D721Med (cell line): Measurements from ENCODE around the gene GAS7.

Experiments
- DNase-seq: peaks from one replicate; pipeline ENCODE4 v3.0.0; 2011; ENCODE audit warnings: low spot score; ENCODE audit not compliant: insufficient read length
- FAIRE-seq: peaks from 2 replicates; lab custom pipeline; 2011; peaks lifted over from hg19 to GRCh38; lab: Jason Lieb, UNC
- TF ChIP-seq, protein P1 (sequence below): IDR thresholded peaks from 2 replicates; pipeline ENCODE4 v1.5.1; 2012; ENCODE audit warnings: mild to moderate bottlenecking, control low read depth; ENCODE audit not compliant: insufficient read depth; ENCODE audit errors: missing control alignments

The GAS7 gene

DNA sequence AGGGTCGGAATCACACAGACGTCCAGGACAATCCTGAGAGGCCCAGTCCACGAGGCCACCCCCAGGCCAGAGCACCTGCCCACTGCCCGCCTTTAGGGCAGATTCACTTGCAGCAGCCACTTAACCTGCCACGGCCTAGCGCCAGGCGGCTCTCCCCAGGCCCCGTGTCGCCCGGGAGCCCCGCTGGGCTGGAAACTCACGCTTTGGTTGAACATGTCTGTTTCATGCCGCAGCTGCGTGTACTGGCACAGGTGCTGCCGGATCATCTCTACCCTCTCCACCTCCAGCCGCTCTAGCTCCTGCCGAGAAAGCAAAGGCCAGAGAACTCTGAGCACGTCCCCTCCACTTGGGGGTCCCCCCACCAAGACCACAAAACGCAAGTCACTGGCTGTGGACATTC is 280.6 kb downstream of the GAS7 start:
- TF ChIP-seq, protein P1, sequence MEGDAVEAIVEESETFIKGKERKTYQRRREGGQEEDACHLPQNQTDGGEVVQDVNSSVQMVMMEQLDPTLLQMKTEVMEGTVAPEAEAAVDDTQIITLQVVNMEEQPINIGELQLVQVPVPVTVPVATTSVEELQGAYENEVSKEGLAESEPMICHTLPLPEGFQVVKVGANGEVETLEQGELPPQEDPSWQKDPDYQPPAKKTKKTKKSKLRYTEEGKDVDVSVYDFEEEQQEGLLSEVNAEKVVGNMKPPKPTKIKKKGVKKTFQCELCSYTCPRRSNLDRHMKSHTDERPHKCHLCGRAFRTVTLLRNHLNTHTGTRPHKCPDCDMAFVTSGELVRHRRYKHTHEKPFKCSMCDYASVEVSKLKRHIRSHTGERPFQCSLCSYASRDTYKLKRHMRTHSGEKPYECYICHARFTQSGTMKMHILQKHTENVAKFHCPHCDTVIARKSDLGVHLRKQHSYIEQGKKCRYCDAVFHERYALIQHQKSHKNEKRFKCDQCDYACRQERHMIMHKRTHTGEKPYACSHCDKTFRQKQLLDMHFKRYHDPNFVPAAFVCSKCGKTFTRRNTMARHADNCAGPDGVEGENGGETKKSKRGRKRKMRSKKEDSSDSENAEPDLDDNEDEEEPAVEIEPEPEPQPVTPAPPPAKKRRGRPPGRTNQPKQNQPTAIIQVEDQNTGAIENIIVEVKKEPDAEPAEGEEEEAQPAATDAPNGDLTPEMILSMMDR: no peak
- no peak for DNase-seq
- no peak for FAIRE-seq

DNA sequence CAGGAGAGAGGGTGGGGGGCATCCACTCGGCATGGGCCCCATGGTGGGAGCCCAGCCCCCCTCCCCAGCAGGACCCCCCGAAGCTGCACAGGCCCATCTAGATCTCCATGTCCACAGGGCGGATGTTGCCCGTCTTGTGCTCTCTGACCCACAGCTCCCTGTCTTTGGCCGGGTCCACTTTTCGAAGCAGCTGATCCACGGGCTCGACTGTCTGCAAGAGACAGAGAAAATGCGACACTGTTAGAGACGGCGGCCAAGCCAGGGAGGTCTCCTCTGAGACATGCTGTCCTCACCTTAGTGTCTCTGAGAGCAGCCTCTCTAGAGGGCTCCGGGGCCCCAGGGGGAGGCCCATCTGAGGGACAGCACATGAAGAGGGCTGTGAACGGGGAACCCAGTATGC is 281.3 kb downstream of the GAS7 start:
- TF ChIP-seq, protein P1: no peak

DNA sequence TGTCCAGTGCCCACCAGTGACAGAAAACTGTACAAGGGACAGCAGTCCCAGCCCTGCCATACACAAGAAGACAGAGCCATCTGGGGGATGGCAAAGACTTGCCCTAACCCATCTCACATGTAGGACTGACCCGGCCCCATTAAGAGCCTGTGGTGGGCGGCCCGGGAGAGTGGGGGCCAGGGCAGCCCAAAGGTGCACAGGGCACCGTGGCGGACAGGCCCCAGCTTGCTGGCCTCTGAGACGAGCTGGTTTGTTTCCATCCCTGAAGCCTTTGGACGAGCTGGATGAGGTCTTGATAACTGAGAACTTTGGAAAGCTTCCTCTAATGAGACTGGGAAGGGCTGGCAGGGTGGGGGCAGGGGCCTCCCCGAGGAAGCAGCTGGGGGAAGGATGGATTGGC is 282.3 kb downstream of the GAS7 start:
- FAIRE-seq (no peak), DNase-seq (no peak)
- TF ChIP-seq, protein P1: no peak

More for the DNA sequence above, 281.3 kb downstream of the GAS7 start:
- FAIRE-seq: no peak
- no peak for DNase-seq

DNA sequence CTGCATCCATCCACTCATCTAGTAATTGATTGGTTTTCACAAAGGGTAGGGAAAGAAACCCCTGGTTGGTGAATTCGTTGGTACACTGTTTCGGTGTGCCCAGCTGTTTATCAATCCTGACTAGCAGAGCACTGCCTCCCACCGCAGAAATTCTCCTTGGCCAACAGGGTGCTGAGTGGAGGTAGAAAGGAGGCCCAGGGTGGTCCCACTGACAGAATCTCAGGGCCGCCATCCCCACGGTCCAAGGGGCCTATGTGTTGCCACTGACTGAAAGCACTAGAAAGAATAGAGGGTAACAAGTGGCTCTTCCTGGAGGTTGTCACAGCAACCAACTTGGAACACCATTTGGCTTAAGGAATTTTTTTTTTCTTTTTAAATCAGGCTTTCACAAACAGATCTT is 284.9 kb downstream of the GAS7 start:
- FAIRE-seq (no peak), DNase-seq (no peak)
- TF ChIP-seq, protein P1: no peak

DNA sequence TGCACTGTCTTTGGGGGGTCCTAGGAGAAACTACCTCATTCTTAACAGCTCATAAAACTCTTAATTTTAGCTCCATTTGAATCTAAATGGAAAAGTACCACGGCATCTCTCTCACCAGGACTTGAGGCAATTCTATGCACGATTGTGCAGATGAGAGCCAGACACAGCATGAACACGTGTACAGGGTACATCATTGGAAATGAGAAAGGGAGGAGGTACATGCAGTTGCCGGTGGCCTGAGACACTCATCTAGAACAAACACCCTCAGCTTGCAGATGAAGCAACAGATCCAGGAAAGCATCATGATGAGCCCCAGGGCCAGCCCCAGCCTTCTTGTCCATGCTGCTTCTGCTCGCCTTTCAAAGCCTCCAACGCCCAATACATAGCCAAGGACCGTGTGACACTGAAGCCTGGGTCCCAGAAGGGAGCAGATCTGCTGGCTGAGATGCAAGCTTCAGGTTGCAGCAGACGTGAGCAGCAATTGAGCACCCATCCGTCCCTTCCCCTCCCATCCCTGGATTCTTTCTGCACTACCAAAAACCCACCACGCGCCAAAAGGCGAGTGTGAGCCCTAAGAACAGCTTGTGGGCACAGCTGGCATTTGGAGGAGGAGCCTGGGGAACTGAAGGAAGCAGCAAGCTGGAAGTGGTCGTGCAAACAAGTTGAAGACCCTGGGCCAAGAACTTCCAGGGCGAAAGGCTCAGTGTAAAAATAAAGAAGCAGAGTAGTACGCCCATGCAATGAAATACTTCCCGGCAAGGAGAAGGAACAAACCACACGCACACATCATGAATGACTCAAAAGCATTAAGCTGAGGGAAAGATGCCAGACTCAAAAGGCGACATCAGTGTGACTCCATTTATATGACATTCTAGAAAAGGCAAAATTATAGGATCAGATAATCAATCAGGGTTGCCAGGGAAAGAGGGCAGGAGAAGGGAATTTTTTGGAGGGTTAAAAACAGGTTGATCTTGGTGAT is 286.0 kb downstream of the GAS7 start:
- TF ChIP-seq, protein P1: no peak
- DNase-seq (no peak), FAIRE-seq (no peak)

DNA sequence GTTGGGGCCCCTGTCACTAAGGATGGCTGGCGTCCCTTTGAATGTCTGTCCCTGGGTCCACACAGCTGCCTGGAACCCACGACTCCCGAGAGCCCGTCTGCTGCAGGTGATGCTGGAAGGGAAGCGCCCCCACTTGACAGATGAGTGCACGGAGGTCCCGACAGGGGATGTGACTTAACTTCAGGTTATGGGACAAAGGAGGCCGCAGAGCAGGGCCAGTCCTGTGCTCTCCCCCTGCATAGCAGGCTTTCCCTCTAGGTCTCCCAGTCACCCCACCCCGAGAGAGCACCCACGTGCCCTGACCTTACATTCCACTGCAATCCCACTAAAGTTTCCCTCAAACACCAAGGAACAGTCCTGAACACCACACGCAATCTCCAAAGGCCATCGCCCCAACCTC is 287.3 kb downstream of the GAS7 start:
- FAIRE-seq: no peak
- DNase-seq: no peak
- TF ChIP-seq, protein P1: no peak

DNA sequence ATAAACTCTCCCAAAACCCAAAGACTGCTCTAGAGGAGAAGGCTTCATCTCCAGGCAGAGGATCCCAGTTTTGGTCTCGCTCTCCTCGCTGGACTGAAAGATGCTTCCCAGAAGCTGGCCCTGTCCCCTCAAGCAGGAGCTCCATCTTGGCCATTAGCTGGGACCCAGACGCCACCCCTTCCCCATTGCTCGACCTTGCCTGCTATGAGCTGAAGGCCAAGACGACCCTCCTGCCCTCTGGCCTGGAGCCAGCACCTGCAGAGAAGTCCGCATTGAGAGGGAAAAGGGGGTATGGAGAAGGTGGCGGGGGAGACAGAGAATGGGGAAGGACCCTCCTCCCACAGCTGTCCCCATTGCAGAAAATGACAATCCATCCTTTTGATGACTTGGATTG is 289.8 kb downstream of the GAS7 start:
- DNase-seq: no peak
- TF ChIP-seq, protein P1: no peak
- FAIRE-seq: no peak
